ENCODE data around the gene RMND5B.

RMND5B gene

DNA sequence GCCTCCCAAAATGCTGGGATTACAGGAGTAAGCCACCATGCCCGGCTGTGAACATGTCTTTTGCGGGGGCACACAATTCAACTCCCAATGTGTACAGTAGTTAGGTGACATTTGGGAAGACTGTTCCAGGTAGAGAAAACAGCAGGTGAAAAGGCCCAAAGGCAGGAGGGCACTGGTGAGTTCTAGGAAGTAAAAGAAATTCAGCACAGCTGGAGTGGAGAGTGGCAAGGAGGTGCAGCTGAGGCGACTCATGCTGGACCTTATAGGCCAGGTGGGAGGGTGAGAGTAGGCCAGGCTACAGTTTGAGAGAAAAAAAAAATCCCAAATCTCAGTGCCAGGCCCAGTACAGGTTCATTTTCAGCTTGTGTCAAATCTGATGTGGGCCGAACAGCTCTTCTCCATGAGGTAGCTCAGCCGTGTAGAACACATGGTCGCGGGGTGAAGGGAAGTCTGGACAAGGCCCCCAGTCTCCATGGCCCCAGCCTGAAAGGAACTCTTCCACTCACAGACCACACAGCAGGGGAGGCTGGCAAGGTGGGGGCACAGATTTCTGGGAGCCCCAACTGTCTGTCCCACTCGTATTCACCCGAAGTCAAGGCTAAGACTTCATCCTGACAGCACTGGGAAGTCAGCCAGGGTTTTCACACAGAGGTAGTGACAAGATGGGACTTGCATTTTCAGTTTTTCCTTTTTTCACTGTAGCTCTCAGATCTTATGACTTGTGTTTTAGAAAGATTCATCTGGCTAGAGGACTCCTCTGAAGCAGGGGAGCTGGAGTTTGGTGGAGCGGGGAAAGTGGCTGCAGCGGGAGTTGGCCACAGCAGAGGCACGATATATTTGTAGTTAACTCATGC lies 69.0 kb downstream of the RMND5B start:
- in situ Hi-C loops (cut with HindIII; ENCODE audit: low sequenced_read_pairs): no loop called here
